Astrocyte of the spinal cord (primary cell): ENCODE measurements around the gene GFOD1.
"Not testable (repeated sequence)": the region's sequence is repeated elsewhere in the genome, so short reads cannot be mapped to it uniquely, and the experiment has no call there.

Source experiments
- DNase-seq: peaks from one replicate; pipeline ENCODE4 v3.0.0; 2011; ENCODE audit warnings: low read depth, low spot score
- H3K4me3 ChIP-seq: 2 replicates; pipeline ENCODE4 v1.5.1; 2011; ENCODE audit warnings: low read depth, mild to moderate bottlenecking, low read length, moderate library complexity
- in situ Hi-C: cut with HindIII; loops from 2 replicates; pipeline ENCODE4 v1.10.0; 2017; ENCODE audit warnings: low sequenced_read_pairs
- TF ChIP-seq, protein P1 (sequence below): IDR thresholded peaks from 2 replicates; pipeline ENCODE4 v1.5.1; 2012; ENCODE audit warnings: low read depth, mild to moderate bottlenecking, low read length, inconsistent platforms

Gene GFOD1

DNA sequence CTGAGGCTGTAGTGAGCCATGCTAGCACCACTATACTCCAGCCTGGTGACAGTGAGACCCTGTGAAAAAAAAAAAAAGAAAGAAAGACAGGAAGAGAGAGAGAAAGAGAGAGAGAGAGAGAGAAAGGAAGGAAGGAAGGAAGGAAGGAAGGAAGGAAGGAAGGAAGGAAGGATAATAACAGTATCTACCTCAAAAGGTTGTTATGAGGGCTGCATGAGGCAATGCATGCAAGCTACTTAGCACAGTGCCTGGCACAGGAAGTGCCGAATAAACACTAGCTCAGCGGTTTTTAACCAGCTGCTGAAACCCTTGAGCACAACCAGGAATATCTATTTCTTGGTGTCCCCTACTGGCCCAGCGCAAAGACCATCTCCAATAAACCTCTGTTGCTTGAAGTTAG, 96.7 kb downstream of the GFOD1 start:
- no peak overlapping the region for H3K4me3 ChIP-seq
- in situ Hi-C loops = no loop called here

DNA sequence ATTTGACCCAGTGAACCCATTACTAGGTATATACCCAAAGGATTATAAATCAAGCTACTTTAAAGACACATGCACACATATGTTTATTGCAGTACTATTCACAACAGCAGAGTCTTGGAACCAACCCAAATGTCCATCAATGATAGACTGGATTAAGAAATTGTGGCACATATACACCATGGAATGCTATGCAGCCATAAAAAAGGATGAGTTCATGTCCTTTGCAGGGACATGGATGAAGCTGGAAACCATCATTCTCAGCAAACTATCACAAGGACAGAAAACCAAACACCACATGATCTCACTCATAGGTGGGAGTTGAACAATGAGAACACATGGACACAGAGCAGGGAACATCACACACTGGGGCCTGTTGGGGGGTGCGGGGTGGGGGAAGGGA, 98.2 kb downstream of the GFOD1 start:
- DNase-seq, H3K4me3 ChIP-seq, in situ Hi-C loops: not testable (repeated sequence)

More for the DNA sequence above, 96.7 kb downstream of the GFOD1 start:
- TF ChIP-seq, protein P1, sequence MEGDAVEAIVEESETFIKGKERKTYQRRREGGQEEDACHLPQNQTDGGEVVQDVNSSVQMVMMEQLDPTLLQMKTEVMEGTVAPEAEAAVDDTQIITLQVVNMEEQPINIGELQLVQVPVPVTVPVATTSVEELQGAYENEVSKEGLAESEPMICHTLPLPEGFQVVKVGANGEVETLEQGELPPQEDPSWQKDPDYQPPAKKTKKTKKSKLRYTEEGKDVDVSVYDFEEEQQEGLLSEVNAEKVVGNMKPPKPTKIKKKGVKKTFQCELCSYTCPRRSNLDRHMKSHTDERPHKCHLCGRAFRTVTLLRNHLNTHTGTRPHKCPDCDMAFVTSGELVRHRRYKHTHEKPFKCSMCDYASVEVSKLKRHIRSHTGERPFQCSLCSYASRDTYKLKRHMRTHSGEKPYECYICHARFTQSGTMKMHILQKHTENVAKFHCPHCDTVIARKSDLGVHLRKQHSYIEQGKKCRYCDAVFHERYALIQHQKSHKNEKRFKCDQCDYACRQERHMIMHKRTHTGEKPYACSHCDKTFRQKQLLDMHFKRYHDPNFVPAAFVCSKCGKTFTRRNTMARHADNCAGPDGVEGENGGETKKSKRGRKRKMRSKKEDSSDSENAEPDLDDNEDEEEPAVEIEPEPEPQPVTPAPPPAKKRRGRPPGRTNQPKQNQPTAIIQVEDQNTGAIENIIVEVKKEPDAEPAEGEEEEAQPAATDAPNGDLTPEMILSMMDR = no peak
- DNase-seq = no peak

DNA sequence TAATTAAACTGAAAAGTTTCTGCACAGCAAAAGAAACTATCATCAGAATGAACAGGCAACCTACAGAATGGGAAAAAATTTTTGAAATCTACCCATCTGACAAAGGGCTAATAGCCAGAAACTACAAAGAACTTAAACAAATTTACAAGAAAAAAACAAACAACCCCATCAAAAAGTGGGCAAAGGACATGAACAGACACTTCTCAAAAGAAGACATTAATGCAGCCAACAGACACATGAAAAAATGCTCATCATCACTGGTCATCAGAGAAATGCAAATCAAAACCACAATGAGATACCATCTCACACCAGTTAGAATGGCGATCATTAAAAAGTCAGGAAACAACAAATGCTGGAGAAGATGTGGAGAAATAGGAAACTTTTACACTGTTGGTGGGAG, 98.6 kb downstream of the GFOD1 start:
- DNase-seq, in situ Hi-C loops: not testable (repeated sequence)

DNA sequence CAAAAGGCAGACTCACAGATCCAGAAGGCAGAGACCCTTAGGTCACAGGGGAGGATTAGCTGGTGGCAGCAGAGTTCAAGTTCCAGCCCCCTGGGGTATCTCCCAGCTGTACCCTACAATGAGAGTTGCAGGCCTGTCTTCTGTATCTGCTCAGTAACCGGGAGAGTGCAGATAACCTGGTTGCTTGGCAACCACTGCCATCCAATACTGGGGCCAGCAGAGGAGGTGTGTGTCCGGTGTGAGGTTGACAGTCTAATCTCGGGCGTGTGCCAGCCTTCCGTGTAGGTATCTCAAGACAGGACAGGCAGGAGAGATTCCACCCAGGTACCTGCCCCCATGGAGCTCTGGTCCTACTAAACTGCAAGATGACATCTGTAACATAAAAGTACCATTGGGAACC, 102.4 kb downstream of the GFOD1 start:
- no peak overlapping the region for H3K4me3 ChIP-seq
- in situ Hi-C loops = no loop called here
- TF ChIP-seq, protein P1 = no peak
- DNase-seq = no peak

More for the DNA sequence above, 98.6 kb downstream of the GFOD1 start:
- not testable (repeated sequence) for H3K4me3 ChIP-seq

DNA sequence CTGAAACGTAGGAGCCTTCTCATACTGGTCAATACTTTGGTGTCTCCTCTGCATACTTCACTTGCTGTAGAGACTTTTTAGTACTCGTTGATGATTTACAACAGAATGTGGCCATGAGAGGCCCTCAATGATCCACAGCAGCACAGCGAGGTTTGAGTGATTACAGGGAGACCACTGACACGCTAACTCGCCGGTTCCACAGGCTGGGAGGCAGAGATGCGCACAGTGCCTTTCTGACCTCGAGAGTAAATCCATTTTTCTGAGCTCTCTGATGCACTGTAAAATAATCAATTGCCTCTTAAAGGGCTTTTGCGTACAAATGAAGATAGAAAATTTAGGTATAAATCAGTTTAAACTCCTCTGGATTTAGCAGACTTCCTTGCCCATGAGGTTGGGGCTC, 102.9 kb downstream of the GFOD1 start:
- no peak overlapping the region for H3K4me3 ChIP-seq
- in situ Hi-C loops = no loop called here
- TF ChIP-seq, protein P1 = no peak
- no peak for DNase-seq

DNA sequence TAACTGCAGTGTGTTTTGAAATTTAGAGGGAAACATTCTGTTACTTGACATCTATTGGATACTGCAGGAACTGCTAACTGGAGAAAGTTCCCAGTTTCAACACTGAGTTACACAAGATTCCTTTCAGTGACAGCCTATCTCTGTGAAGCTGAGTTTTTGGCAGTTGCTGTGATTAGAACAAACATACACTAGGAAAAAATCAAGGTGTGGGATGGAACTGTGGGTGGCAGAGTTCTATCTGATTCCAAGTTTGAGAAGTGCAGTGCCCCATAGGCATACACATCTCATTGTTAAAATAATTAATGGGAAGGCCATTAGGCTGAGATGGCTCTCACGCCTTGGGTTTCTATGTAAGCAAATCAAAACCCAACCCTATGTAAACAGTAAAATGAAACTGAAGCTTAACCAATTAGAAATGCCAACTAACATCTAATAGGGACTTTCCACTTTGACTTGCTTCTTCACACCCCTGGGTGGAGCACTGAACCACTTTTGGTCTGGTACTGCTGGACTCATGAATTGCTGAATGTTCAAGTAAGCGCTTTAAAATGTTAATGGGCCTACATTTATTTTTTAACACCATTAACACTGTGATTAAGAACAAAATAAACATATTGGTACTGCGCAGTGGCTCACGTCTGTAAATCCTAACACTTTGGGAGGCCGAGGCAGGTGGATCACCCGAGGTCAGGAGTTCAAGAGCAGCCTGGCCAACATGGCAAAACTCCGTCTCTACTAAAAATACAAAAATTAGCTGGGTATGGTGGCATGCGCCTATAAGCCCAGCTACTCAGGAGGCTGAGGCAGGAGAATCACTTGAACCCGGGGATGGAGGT, 103.9 kb downstream of the GFOD1 start:
- no peak overlapping the region for H3K4me3 ChIP-seq
- TF ChIP-seq, protein P1 = peak; percentile 7
- no peak for DNase-seq
- in situ Hi-C loops = no loop called here

DNA sequence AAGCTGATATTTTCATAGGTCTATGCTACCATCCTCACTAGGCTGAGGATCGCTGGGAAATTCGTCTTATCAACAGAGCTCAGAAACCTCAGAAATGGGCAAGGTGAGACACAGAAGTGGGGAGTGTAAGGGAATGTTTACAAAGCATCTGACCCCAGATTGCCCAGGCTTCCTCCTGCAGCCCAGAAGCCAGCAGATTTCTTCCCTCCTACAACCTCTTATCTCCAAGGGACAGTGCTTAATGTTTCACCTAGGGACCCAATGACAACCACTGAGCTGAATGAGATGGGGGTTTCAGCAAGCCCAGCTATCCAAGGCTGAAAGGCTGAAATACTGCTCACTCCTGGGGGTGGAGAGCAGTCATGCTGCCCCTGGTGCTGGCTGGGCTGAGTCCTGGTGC, 106.6 kb downstream of the GFOD1 start:
- DNase-seq = no peak
- in situ Hi-C loops = no loop called here
- no peak overlapping the region for H3K4me3 ChIP-seq
- TF ChIP-seq, protein P1 = no peak
